Psoas muscle (tissue), 8 donors: ENCODE data around the gene BRWD1. TPM values are rescaled to one million over a fixed set of nuclear protein-coding genes. Genes with fewer than 3 reads are reported as not detected.

Experiments
- ATAC-seq, 4 donors: fragments of 200-7000 bp; cut with Tn5 transposase; one replicate each; pipeline ENCODE4 v1.9.1; 2020; ENCODE audit warnings: moderate library complexity in 3 of 4, mild to moderate bottlenecking in 2 of 4
- DNase-seq, 2 donors: peaks; one replicate each; pipeline ENCODE4 v3.0.0-alpha.2; 2020
- H3K27ac ChIP-seq: fragments of 200-600 bp; one replicate; pipeline ENCODE4 v1.8.0; 2022
- H3K27me3 ChIP-seq, 3 donors: fragments of 200-600 bp in 1 of 3; one replicate each; pipeline versions ENCODE4 v1.6.1 to v1.8.0; 2013 to 2022; ENCODE audit warnings: low read length in 2 of 3, mild to moderate bottlenecking in 2 of 3, moderate library complexity in 1 of 3; ENCODE audit not compliant: insufficient read depth in 3 of 3
- H3K36me3 ChIP-seq, 2 donors: fragments of 200-600 bp in 1 of 2; one replicate each; pipeline versions ENCODE4 v1.6.1 to v1.8.0; 2013 to 2022; ENCODE audit warnings: low read depth in 1 of 2, mild to moderate bottlenecking in 1 of 2, moderate library complexity in 1 of 2; ENCODE audit not compliant: insufficient read depth in 1 of 2
- H3K4me1 ChIP-seq: fragments of 200-600 bp; one replicate; pipeline ENCODE4 v1.8.0; 2022
- H3K4me3 ChIP-seq: fragments of 200-600 bp; one replicate; pipeline ENCODE4 v1.8.0; 2022; ENCODE audit warnings: mild to moderate bottlenecking
- H3K9me3 ChIP-seq: fragments of 200-600 bp; one replicate; pipeline ENCODE4 v1.8.0; 2022
- CTCF ChIP-seq: fragments of 200-600 bp; IDR thresholded peaks from one replicate; pipeline ENCODE4 v1.8.0; 2022; ENCODE audit warnings: antibody characterized with exemption
- WGBS, 3 donors: extraction: QIAGEN DNeasy Blood & Tissue Kit; methylation state at CpG; one replicate each; pipeline versions ENCODE4 v1.1.6 to v1.1.7; 2013; 5-methylcytosine and 5-hydroxymethylcytosine counted together
- intact Hi-C, 2 donors: fragments of 100-400 bp; cut with DNase I; formaldehyde crosslinking; loops; one replicate each; pipeline versions ENCODE4 v1.11.0 to v1.14.2; 2022
- polyA plus RNA-seq, 3 donors: library from polyadenylated mRNA; stranded (reverse); fragments of 200-250 nt; gene quantifications; one replicate each; pipeline ENCODE4 v1.2.3, GENCODE V29; 2013
- total RNA-seq, 4 donors: library from RNA; stranded (reverse); fragmentation: NEBNext Ultra II Directional in 2 of 4; extraction: Animal tissue kit (Norgen Biotek cat#: 25700) in 2 of 4; gene quantifications; one replicate each; pipeline versions ENCODE4 v1.2.1 to v1.2.4, GENCODE V29; 2021 to 2023
- donor health status: healthy with polysubstance abuse.
- donor health status: DM: no; HTN: no; CAD: no; lungs with moderate emphysema.
- donor health status: Bipolar disorder and iron deficiency.
- donor health status: healthy.
- donor health status: DM: yes; HTN: yes; CAD: no.
- donor health status: DM: no; HTN: no; CAD: no.
- donor health status: DM: no; HTN: no; CAD: no.
- donor health status: DM: yes; HTN: yes; CAD: no.

BRWD1 gene
- total and polyA plus RNA-seq, 7 donors = 12.6 to 33.0 (median 30.2) TPM

DNA sequence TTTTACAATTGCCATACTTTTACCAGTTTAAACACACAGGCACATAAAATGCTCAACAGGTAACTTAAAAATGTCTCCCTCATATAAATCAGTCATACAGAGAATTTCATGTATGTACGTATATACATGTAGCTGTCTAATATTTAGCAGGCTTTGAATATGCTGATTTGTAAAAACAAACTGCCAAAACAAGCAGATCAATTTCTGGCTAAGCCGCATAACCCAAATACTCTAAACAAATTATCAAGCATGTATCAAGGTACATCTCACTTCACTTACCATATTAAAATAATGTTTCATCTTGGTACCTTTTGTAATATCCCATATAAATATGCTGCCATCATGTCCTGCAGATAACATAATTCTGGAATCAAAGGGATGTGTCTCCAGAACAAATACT, 43.8 kb downstream of the BRWD1 start:
- DNase-seq (no peak), ATAC-seq (no peak)
- Histone ChIP-seq H3K4me3 (no peak overlapping the region), H3K27me3 (no peaks in the 10 kb centered on the region), H3K36me3 (peaks cover 3 to 100% of the 10 kb centered on the region in 2 donors), H3K9me3 (no peaks in the 10 kb centered on the region), H3K4me1 (no peaks in the 10 kb centered on the region), H3K27ac (no peak overlapping the region)
- no peak for TF ChIP-seq CTCF
- 92 to 96% (median 94%) methylated on average over 2 of the region's 2 CpGs for WGBS, 3 donors
- intact Hi-C loops = no loop called here

- DNase-seq (no peak), ATAC-seq (no peak)
- H3K27ac ChIP-seq = no peak overlapping the region
- no peaks in the 10 kb centered on the region for H3K9me3 ChIP-seq
- no peaks in the 10 kb centered on the region for H3K27me3 ChIP-seq
- H3K36me3 ChIP-seq = peaks cover 3 to 100% of the 10 kb centered on the region in 2 donors
- H3K4me1 ChIP-seq = no peaks in the 10 kb centered on the region
- intact Hi-C loops = no loop called here
- H3K4me3 ChIP-seq = no peak overlapping the region
- WGBS, 3 donors = 22 to 27% (median 26%) methylated on average over 2 of the region's 2 CpGs
- TF ChIP-seq CTCF = no peak
These were observed 47.8 kb downstream of the BRWD1 start for GRCh38 chr21:39265603-39266002.

- no peak overlapping the region for H3K27ac ChIP-seq
- H3K4me3 ChIP-seq = no peak overlapping the region
- H3K9me3 ChIP-seq = no peaks in the 10 kb centered on the region
- H3K36me3 ChIP-seq = peaks cover 3 to 97% of the 10 kb centered on the region in 2 donors
- no peaks in the 10 kb centered on the region for H3K27me3 ChIP-seq
- no peak for TF ChIP-seq CTCF
- ATAC-seq (no peak), DNase-seq (no peak)
- no peaks in the 10 kb centered on the region for H3K4me1 ChIP-seq
- 94 to 98% (median 95%) methylated on average over 2 of the region's 2 CpGs for WGBS, 3 donors
- intact Hi-C loops = no loop called here
These were observed 50.1 kb downstream of the BRWD1 start for GRCh38 chr21:39263372-39263771.

DNA sequence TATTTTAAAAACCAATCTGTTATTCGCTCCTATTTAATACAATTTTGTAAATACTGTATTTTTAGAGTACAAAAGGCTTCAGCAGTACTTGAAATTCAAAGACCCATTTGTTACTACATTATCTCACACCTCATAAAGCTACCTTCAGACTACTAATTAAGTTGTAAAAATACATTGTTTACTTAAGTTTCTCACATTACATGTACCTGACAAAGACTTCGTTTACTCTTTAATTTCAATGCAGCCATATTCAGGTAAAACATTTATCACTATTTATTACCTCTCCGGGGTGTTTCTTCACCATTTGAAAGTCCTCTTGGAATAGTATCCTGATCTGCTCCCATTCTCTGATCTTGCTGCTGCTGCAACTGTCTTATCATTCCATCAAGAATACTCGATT, 55.2 kb downstream of the BRWD1 start:
- H3K36me3 ChIP-seq = peaks cover 2 to 97% of the 10 kb centered on the region in 2 donors
- WGBS, 3 donors = 76 to 87% (median 79%) methylated on average over 4 of the region's 4 CpGs
- TF ChIP-seq CTCF = no peak
- H3K4me3 ChIP-seq = no peak overlapping the region
- intact Hi-C loops = no loop called here
- H3K27ac ChIP-seq = no peak overlapping the region
- H3K9me3 ChIP-seq = no peaks in the 10 kb centered on the region
- ATAC-seq (no peak), DNase-seq (no peak)
- no peaks in the 10 kb centered on the region for H3K27me3 ChIP-seq
- no peaks in the 10 kb centered on the region for H3K4me1 ChIP-seq

DNA sequence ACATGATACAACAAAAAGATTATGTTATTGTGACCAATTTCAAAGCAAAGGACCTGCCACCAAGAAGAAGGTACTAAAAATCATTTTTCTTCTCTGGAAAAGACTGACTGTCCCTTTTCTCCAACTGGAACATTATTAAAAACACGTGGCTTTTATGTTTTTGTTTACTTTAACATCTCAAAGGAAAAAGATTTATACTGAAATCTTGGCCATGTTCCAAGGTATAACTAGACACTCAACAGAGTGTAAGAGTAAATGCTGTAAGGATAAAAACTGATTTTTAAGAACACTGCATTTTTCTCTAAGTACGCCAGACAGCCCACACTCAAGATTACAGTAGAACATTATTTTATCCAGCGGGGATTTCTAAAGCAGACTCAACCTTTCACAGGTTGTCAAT, 62.1 kb downstream of the BRWD1 start:
- DNase-seq = no peak
- no peak for TF ChIP-seq CTCF
- peaks cover 0 to 69% of the 10 kb centered on the region in 2 donors for H3K36me3 ChIP-seq
- peaks cover 4% of the 10 kb centered on the region for H3K4me1 ChIP-seq
- 70 to 81% (median 73%) methylated on average over 3 of the region's 3 CpGs for WGBS, 3 donors
- intact Hi-C loops = no loop called here
- no peak overlapping the region for H3K27ac ChIP-seq
- H3K27me3 ChIP-seq = no peaks in the 10 kb centered on the region
- H3K9me3 ChIP-seq = no peaks in the 10 kb centered on the region
- no peak overlapping the region for H3K4me3 ChIP-seq
- no peak for ATAC-seq
